Endothelial cell of umbilical vein (primary cell): ENCODE results near the gene FAM43B. TPM values are rescaled to one million over a fixed set of nuclear protein-coding genes. Genes with fewer than 3 reads are reported as not detected.

Source experiments
- BruUV-seq: library from RNA; stranded (reverse); fragments of 400-500 nt; replicated peaks from 2 replicates; lab custom pipeline; 2021; lab: Mats Ljungman, UMichigan
- CTCF ChIA-PET: fragments of 300-600, 350-600 bp; sonication (Branson Sonifier 250); formaldehyde crosslinking; loops from one replicate; lab custom pipeline; 2021; ENCODE audit warnings: antibody characterized with exemption, inconsistent platforms; lab: Charles Lee
- POLR2A ChIA-PET: fragments of 300-600, 350-600 bp; sonication (Branson Sonifier 250); formaldehyde crosslinking; loops from one replicate; lab custom pipeline; 2021; ENCODE audit warnings: antibody characterized with exemption, inconsistent platforms; lab: Charles Lee
- DNase-seq: peaks from one replicate; pipeline ENCODE4 v3.0.0-alpha.2; 2011; ENCODE audit warnings: low read depth, low spot score
- FAIRE-seq: peaks from 2 replicates; lab custom pipeline; 2011; peaks lifted over from hg19 to GRCh38; lab: Jason Lieb, UNC
- H2AFZ ChIP-seq: 2 replicates; pipeline ENCODE4 v1.6.0; 2012; ENCODE audit warnings: low read depth, low read length, control low read depth, inconsistent platforms
- H3K27ac ChIP-seq: 2 replicates; pipeline ENCODE4 v1.5.1; 2011; ENCODE audit warnings: low read depth, mild to moderate bottlenecking, control low read depth, low read length, moderate library complexity; ENCODE audit not compliant: insufficient read depth
- H3K27me3 ChIP-seq, 2 experiments: 2 replicates each; pipeline versions ENCODE4 v1.6.0 to v1.6.1; 2011; ENCODE audit warnings: low read length in 2 of 2, mixed read lengths in 1 of 2; ENCODE audit not compliant: control insufficient read depth in 2 of 2, insufficient read depth in 2 of 2
- H3K36me3 ChIP-seq, 2 experiments: 2 replicates in 1 of 2; 3 replicates in 1 of 2; pipeline ENCODE4 v1.5.1; 2011; ENCODE audit warnings: low read length in 2 of 2, mild to moderate bottlenecking in 1 of 2, moderate library complexity in 1 of 2; ENCODE audit not compliant: control insufficient read depth in 2 of 2, insufficient read depth in 2 of 2; ENCODE audit errors: extremely low read depth in 1 of 2
- H3K4me1 ChIP-seq: 3 replicates; pipeline ENCODE4 v1.5.1; 2011; ENCODE audit warnings: mild to moderate bottlenecking, low read length; ENCODE audit not compliant: control insufficient read depth, insufficient read depth; ENCODE audit errors: extremely low read depth
- H3K4me2 ChIP-seq: 2 replicates; pipeline ENCODE4 v1.6.1; 2011; ENCODE audit warnings: low read length, control low read depth, mixed read lengths; ENCODE audit not compliant: insufficient read depth
- H3K4me3 ChIP-seq, 3 experiments: fragments of 200-600 bp in 1 of 3; sonication (generic), shearing (Covaris generic) in 1 of 3; replicated peaks in 1 of 3; 2 replicates each; pipeline ENCODE4 v1.5.1; 2011 to 2016; ENCODE audit warnings: control low read depth in 3 of 3, low read length in 3 of 3, mild to moderate bottlenecking in 2 of 3, inconsistent platforms in 1 of 3, low read depth in 1 of 3, moderate library complexity in 1 of 3; ENCODE audit not compliant: insufficient read depth in 1 of 3
- H3K79me2 ChIP-seq: 2 replicates; pipeline ENCODE4 v1.6.0; 2012; ENCODE audit warnings: low read length, inconsistent platforms; ENCODE audit not compliant: control insufficient read depth, insufficient read depth
- H3K9ac ChIP-seq: replicated peaks from 2 replicates; pipeline ENCODE3; 2011; ENCODE audit warnings: low read length, control low read depth; ENCODE audit not compliant: insufficient read depth; ENCODE audit errors: extremely low read depth
- H3K9me1 ChIP-seq: replicated peaks from 3 replicates; pipeline ENCODE4 v1.6.0; 2011; ENCODE audit warnings: mild to moderate bottlenecking, low read length; ENCODE audit not compliant: control insufficient read depth, insufficient read depth; ENCODE audit errors: extremely low read depth
- H3K9me3 ChIP-seq: replicated peaks from 2 replicates; pipeline ENCODE4 v1.5.1; 2012; ENCODE audit warnings: low read length, inconsistent platforms; ENCODE audit not compliant: control insufficient read depth, insufficient read depth
- H4K20me1 ChIP-seq: replicated peaks from 2 replicates; pipeline ENCODE3; 2011; ENCODE audit warnings: mild to moderate bottlenecking, low read length; ENCODE audit not compliant: control insufficient read depth, insufficient read depth; ENCODE audit errors: extremely low read depth
- EZH2 ChIP-seq: IDR thresholded peaks from 2 replicates; pipeline ENCODE4 v1.6.1; 2012; ENCODE audit warnings: borderline replicate concordance, low read depth, mild to moderate bottlenecking, moderate library complexity, low read length, inconsistent platforms; ENCODE audit not compliant: severe bottlenecking
- FOS ChIP-seq: IDR thresholded peaks from 2 replicates; pipeline ENCODE4 v1.6.1; 2011; ENCODE audit warnings: mild to moderate bottlenecking, low read length, moderate library complexity, borderline replicate concordance; ENCODE audit not compliant: insufficient read depth
- POLR2A ChIP-seq: IDR thresholded peaks from 2 replicates; pipeline ENCODE4 v1.6.1; 2012; ENCODE audit warnings: low read depth, mild to moderate bottlenecking, control low read depth, low read length
- POLR2AphosphoS5 ChIP-seq: IDR thresholded peaks from 2 replicates; pipeline ENCODE4 v1.6.1; 2012; ENCODE audit warnings: low read depth, mild to moderate bottlenecking, control low read depth, low read length, moderate library complexity; ENCODE audit not compliant: insufficient read depth
- dilution Hi-C: fragments of 300-500 bp; cut with MboI; formaldehyde crosslinking; loops from one replicate; pipeline ENCODE4 v1.15.0; 2019; ENCODE audit warnings: low sequenced_read_pairs; ENCODE audit not compliant: extremely low pct_ligation_motif_present
- intact Hi-C: fragments of 100-400 bp; cut with micrococcal nuclease; formaldehyde crosslinking; loops from one replicate; pipeline ENCODE4 v1.10.0; 2022
- polyA plus RNA-seq, 4 experiments: library from polyadenylated mRNA; depleted of rRNA in 3 of 4; stranded (reverse) in 3 of 4; unstranded in 1 of 4; fragments of >200 nt; gene quantifications; 2 replicates each; pipeline versions ENCODE4 v1.2.1 to v1.2.3, GENCODE V29; 2011 to 2012; ENCODE audit warnings: missing spikeins in 1 of 4
- total RNA-seq: library from RNA; stranded (reverse); gene quantifications from 2 replicates; pipeline ENCODE4 v1.2.3, GENCODE V29; 2021
- TF ChIP-seq, protein P1 (sequence below), 2 donors: IDR thresholded peaks; 1 replicate in 1 of 2; 2 replicates in 1 of 2; pipeline ENCODE4 v1.5.1; 2011; ENCODE audit warnings: low read length in 2 of 2, mild to moderate bottlenecking in 2 of 2, moderate library complexity in 2 of 2, control low read depth in 1 of 2, inconsistent platforms in 1 of 2, low read depth in 1 of 2; ENCODE audit not compliant: insufficient read depth in 1 of 2; ENCODE audit errors: extremely low read depth in 1 of 2

FAM43B gene
- total and polyA plus RNA-seq, 2 donors (not counting 3 experiments of a cell fraction or from before 2014, with no cell fraction given) = not detected

DNA sequence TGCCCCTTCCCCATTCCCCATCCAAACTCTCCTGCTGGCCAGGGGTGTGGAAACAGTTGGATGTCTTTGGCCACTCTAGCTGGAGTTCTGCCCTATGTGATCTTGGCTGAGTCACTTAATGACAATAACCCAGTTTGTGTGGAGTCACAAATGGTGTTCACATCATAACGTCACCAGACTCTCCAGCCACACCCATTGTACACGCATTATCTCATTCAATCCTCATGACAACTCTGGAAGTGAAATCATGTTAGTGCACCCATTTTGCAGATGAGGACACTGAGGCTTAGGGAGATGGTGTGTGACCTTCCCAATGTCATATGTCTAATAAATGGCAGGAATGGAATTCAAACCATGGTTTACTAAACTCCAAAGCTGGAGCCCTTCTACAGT, 35.3 kb downstream of the FAM43B start:
- no peaks in the 10 kb centered on the region for H3K9me3 ChIP-seq
- CTCF ChIA-PET = interaction anchor here (3.2 kb wide), 1 partner anchor 12 kb away, joined by 19 read pairs; no protein-coding TSS in a partner anchor
- no peak overlapping the region for H2AFZ ChIP-seq
- DNase-seq (no peak), FAIRE-seq (no peak)
- peaks cover 15% of the 10 kb centered on the region for H3K4me1 ChIP-seq
- peaks cover 2 to 13% of the 10 kb centered on the region in 2 experiments for H3K27me3 ChIP-seq
- no peaks in the 10 kb centered on the region for H4K20me1 ChIP-seq
- BruUV-seq = no TSS peak
- H3K9me1 ChIP-seq = no peaks in the 10 kb centered on the region
- H3K4me2 ChIP-seq = no peak overlapping the region
- POLR2A ChIA-PET = no interaction called here
- H3K27ac ChIP-seq = no peak overlapping the region
- H3K9ac ChIP-seq = no peak overlapping the region
- no peaks in the 10 kb centered on the region for H3K79me2 ChIP-seq
- no peaks in the 10 kb centered on the region for H3K36me3 ChIP-seq
- dilution Hi-C loops = no loop called here
- H3K4me3 ChIP-seq = no peak overlapping the region
- intact Hi-C loops = no loop called here
- TF ChIP-seq EZH2 = no peak
- TF ChIP-seq POLR2A = no peak
- no peak for TF ChIP-seq POLR2AphosphoS5
- TF ChIP-seq FOS = no peak
- TF ChIP-seq, protein P1, sequence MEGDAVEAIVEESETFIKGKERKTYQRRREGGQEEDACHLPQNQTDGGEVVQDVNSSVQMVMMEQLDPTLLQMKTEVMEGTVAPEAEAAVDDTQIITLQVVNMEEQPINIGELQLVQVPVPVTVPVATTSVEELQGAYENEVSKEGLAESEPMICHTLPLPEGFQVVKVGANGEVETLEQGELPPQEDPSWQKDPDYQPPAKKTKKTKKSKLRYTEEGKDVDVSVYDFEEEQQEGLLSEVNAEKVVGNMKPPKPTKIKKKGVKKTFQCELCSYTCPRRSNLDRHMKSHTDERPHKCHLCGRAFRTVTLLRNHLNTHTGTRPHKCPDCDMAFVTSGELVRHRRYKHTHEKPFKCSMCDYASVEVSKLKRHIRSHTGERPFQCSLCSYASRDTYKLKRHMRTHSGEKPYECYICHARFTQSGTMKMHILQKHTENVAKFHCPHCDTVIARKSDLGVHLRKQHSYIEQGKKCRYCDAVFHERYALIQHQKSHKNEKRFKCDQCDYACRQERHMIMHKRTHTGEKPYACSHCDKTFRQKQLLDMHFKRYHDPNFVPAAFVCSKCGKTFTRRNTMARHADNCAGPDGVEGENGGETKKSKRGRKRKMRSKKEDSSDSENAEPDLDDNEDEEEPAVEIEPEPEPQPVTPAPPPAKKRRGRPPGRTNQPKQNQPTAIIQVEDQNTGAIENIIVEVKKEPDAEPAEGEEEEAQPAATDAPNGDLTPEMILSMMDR (IDR thresholded peaks at IDR 0.05; ENCODE audit: extremely low read depth in 1 of 2, insufficient read depth in 1 of 2, low read depth in 1 of 2, low read length in 2 of 2) = no peak
